SK-N-SH (cell line): ENCODE data around the gene APOC3. TPM values are rescaled to one million over a fixed set of nuclear protein-coding genes. Genes with fewer than 3 reads are reported as not detected.

Experiments
- CTCF ChIA-PET: fragments of 300-600, 350-600 bp; formaldehyde crosslinking; extraction: SDS; loops from one replicate; lab custom pipeline; 2021; lab: Yijun Ruan, JAX
- POLR2A ChIA-PET: fragments of 350-600 bp; sonication (Branson Sonifier 250); formaldehyde crosslinking; extraction: SDS; loops from one replicate; lab custom pipeline; 2020; ENCODE audit warnings: antibody characterized with exemption, inconsistent platforms; lab: Yijun Ruan, JAX
- DNase-seq: peaks from one replicate; pipeline ENCODE4 v3.0.0; 2012
- H2AFZ ChIP-seq: fragments of 200-600 bp; sonication (generic); 2 replicates; pipeline ENCODE4 v1.8.1; 2016; ENCODE audit warnings: antibody characterized with exemption, mild to moderate bottlenecking, low read depth
- H3F3A ChIP-seq: fragments of 200-600 bp; sonication (generic); replicated peaks from 2 replicates; pipeline ENCODE3; 2016; ENCODE audit warnings: antibody characterized with exemption, mild to moderate bottlenecking; ENCODE audit not compliant: insufficient read depth
- H3K27ac ChIP-seq, 2 experiments: fragments of 200-500 bp in 1 of 2; fragments of 200-600 bp in 1 of 2; sonication (Bioruptor generic) in 1 of 2; sonication (generic), shearing (Covaris generic) in 1 of 2; 2 replicates each; pipeline versions ENCODE4 v1.5.1 to v1.6.1; 2014 to 2016; ENCODE audit warnings: low read depth in 2 of 2, inconsistent platforms in 1 of 2, low read length in 1 of 2, mild to moderate bottlenecking in 1 of 2, mixed read lengths in 1 of 2
- H3K27me3 ChIP-seq: fragments of 200-600 bp; sonication (generic), shearing (Covaris generic); 2 replicates; pipeline ENCODE4 v1.6.1; 2016; ENCODE audit warnings: mixed run types; ENCODE audit not compliant: insufficient read depth
- H3K36me3 ChIP-seq, 2 experiments: fragments of 200-500 bp in 1 of 2; fragments of 200-600 bp in 1 of 2; sonication (Bioruptor generic) in 1 of 2; sonication (generic) in 1 of 2; replicated peaks in 1 of 2; 2 replicates each; pipeline versions ENCODE3 to v1.5.1; 2014 to 2016; ENCODE audit warnings: low read length in 1 of 2, mild to moderate bottlenecking in 1 of 2; ENCODE audit not compliant: insufficient read depth in 2 of 2, control insufficient read depth in 1 of 2
- H3K4me1 ChIP-seq, 2 experiments: fragments of 200-500 bp in 1 of 2; fragments of 200-600 bp in 1 of 2; sonication (Bioruptor generic) in 1 of 2; sonication (generic), shearing (Covaris generic) in 1 of 2; 2 replicates each; pipeline versions ENCODE4 v1.5.1 to v1.6.1; 2014 to 2016; ENCODE audit warnings: low read depth in 1 of 2, low read length in 1 of 2, mixed run types in 1 of 2; ENCODE audit not compliant: insufficient read depth in 2 of 2, control insufficient read depth in 1 of 2
- H3K4me2 ChIP-seq: fragments of 200-600 bp; sonication (generic), shearing (Covaris generic); 2 replicates; pipeline ENCODE4 v1.6.1; 2017; ENCODE audit warnings: mixed run types
- H3K4me3 ChIP-seq, 2 experiments: fragments of 200-500 bp in 1 of 2; fragments of 200-600 bp in 1 of 2; sonication (Bioruptor generic) in 1 of 2; sonication (generic), shearing (Covaris generic) in 1 of 2; 2 replicates each; pipeline versions ENCODE4 v1.5.1 to v1.8.1; 2014 to 2016; ENCODE audit warnings: low read depth in 2 of 2, inconsistent platforms in 1 of 2, low read length in 1 of 2, mild to moderate bottlenecking in 1 of 2, mixed read lengths in 1 of 2, moderate library complexity in 1 of 2
- H3K79me2 ChIP-seq: fragments of 200-600 bp; sonication (generic); 2 replicates; pipeline ENCODE4 v1.8.1; 2017; ENCODE audit warnings: mild to moderate bottlenecking; ENCODE audit not compliant: insufficient read depth
- H3K9ac ChIP-seq: fragments of 200-600 bp; sonication (generic); 2 replicates; pipeline ENCODE4 v1.6.1; 2017; ENCODE audit warnings: mixed run types
- H3K9me2 ChIP-seq: fragments of 200-600 bp; sonication (generic); 2 replicates; pipeline ENCODE4 v1.6.1; 2017; ENCODE audit warnings: mixed run types
- H3K9me3 ChIP-seq: fragments of 200-600 bp; sonication (generic); 2 replicates; pipeline ENCODE4 v1.6.1; 2017; ENCODE audit warnings: mixed run types, mild to moderate bottlenecking, moderate library complexity
- H4K20me1 ChIP-seq: fragments of 200-600 bp; sonication (generic); 2 replicates; pipeline ENCODE4 v1.6.1; 2017; ENCODE audit warnings: mild to moderate bottlenecking, mixed run types; ENCODE audit not compliant: insufficient read depth
- CHD2 ChIP-seq: fragments of 150-350 bp; IDR thresholded peaks from 2 replicates; pipeline ENCODE4 v1.6.1; 2018; ENCODE audit warnings: low read length; ENCODE audit not compliant: partially characterized antibody
- ELF1 ChIP-seq: IDR thresholded peaks from 2 replicates; pipeline ENCODE4 v1.4.0; 2012
- EP300 ChIP-seq, 2 experiments: IDR thresholded peaks; 2 replicates each; pipeline versions ENCODE4 v1.4.0 to v1.6.1; 2012; ENCODE audit warnings: borderline replicate concordance in 1 of 2, low read depth in 1 of 2, low read length in 1 of 2
- EZH2phosphoT487 ChIP-seq: fragments of 200-600 bp; sonication (generic); IDR thresholded peaks from 2 replicates; pipeline ENCODE4 v1.6.1; 2017; ENCODE audit warnings: low read depth, mixed run types, mild to moderate bottlenecking, antibody characterized with exemption, moderate library complexity, borderline replicate concordance
- FOSL2 ChIP-seq: IDR thresholded peaks from 2 replicates; pipeline ENCODE4 v1.4.0; 2012; ENCODE audit warnings: low read depth, mild to moderate bottlenecking, moderate library complexity, borderline replicate concordance
- FOXJ3 ChIP-seq: sonication (generic); formaldehyde crosslinking; IDR thresholded peaks from 2 replicates; pipeline ENCODE4 v1.5.1; 2020; ENCODE audit warnings: mild to moderate bottlenecking, missing genetic modification reagents
- FOXM1 ChIP-seq: IDR thresholded peaks from 2 replicates; pipeline ENCODE4 v1.4.0; 2012; ENCODE audit warnings: low read depth, mild to moderate bottlenecking
- GATA2 ChIP-seq: sonication (generic); formaldehyde crosslinking; IDR thresholded peaks from 2 replicates; pipeline ENCODE4 v1.5.0; 2020; ENCODE audit warnings: mild to moderate bottlenecking, missing genetic modification reagents
- IRF3 ChIP-seq: fragments of 150-350 bp; IDR thresholded peaks from 2 replicates; pipeline ENCODE4 v1.6.1; 2016; ENCODE audit warnings: mild to moderate bottlenecking, low read depth, low read length
- MEF2A ChIP-seq: IDR thresholded peaks from 2 replicates; pipeline ENCODE4 v1.4.0; 2012; ENCODE audit warnings: low read depth, borderline replicate concordance
- NFIC ChIP-seq: IDR thresholded peaks from 2 replicates; pipeline ENCODE4 v1.4.0; 2012; ENCODE audit warnings: borderline replicate concordance
- POLR2AphosphoS5 ChIP-seq: IDR thresholded peaks from 2 replicates; pipeline ENCODE4 v1.6.1; 2012; ENCODE audit warnings: low read depth, low read length
- RXRA ChIP-seq: IDR thresholded peaks from 2 replicates; pipeline ENCODE4 v1.4.0; 2012; ENCODE audit warnings: low read depth, mild to moderate bottlenecking, borderline replicate concordance
- SIN3A ChIP-seq: IDR thresholded peaks from 2 replicates; pipeline ENCODE4 v1.6.1; 2012; ENCODE audit warnings: low read depth, mild to moderate bottlenecking, low read length, moderate library complexity, borderline replicate concordance
- SMC3 ChIP-seq: IDR thresholded peaks from 2 replicates; pipeline ENCODE4 v1.6.1; 2012; ENCODE audit warnings: low read depth, low read length, improper control_type of control experiment
- TAF1 ChIP-seq: IDR thresholded peaks from 2 replicates; pipeline ENCODE4 v1.6.1; 2012; ENCODE audit warnings: low read depth, mild to moderate bottlenecking, low read length, moderate library complexity, borderline replicate concordance
- TCF12 ChIP-seq: IDR thresholded peaks from 2 replicates; pipeline ENCODE4 v1.4.0; 2012
- YY1 ChIP-seq: IDR thresholded peaks from 2 replicates; pipeline ENCODE4 v1.4.0; 2012; ENCODE audit warnings: low read depth, mild to moderate bottlenecking
- WGBS: methylation state at CpG from one replicate; pipeline ENCODE4 v1.1.6; 2017; ENCODE audit warnings: low lambda C conversion rate; 5-methylcytosine and 5-hydroxymethylcytosine counted together
- polyA plus RNA-seq, 3 experiments: library from polyadenylated mRNA; depleted of rRNA; stranded (reverse); fragments of >200 nt; gene quantifications; 2 replicates each; pipeline ENCODE4 v1.2.3, GENCODE V29; 2012
- TF ChIP-seq, protein P1 (sequence below): IDR thresholded peaks from 2 replicates; pipeline ENCODE4; 2012
- TF ChIP-seq, protein P2 (sequence below): fragments of 200-600 bp; sonication (generic); IDR thresholded peaks from 2 replicates; pipeline ENCODE4 v1.6.1; 2017; ENCODE audit warnings: antibody characterized with exemption, mild to moderate bottlenecking, moderate library complexity

APOC3 gene
- polyA plus RNA-seq, 1 of the 3 experiments (the other 2 are of a cell fraction), result not detected

- CTCF ChIA-PET, result no interaction called here
These were observed 4.3 kb upstream of the APOC3 start for GRCh38 chr11:116825434-116825833.

GRCh38 chr11:116825854-116826750 is 3.6 kb upstream of the APOC3 start:
- WGBS, result 73% methylated on average over 13 of the region's 22 CpGs
- no peaks in the 10 kb centered on the region for H3K9me2 ChIP-seq
- CTCF ChIA-PET, result interaction anchor here (1.2 to 1.4 kb wide), 2 partner anchors 35 to 280 kb away, joined by 4 to 5 read pairs; partner anchors contain the start of gene APOA5
- TF ChIP-seq EZH2phosphoT487, result no peak
- TF ChIP-seq, protein P1, sequence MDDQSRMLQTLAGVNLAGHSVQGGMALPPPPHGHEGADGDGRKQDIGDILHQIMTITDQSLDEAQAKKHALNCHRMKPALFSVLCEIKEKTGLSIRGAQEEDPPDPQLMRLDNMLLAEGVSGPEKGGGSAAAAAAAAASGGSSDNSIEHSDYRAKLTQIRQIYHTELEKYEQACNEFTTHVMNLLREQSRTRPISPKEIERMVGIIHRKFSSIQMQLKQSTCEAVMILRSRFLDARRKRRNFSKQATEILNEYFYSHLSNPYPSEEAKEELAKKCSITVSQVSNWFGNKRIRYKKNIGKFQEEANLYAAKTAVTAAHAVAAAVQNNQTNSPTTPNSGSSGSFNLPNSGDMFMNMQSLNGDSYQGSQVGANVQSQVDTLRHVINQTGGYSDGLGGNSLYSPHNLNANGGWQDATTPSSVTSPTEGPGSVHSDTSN, result no peak
- TF ChIP-seq ELF1, result no peak
- no peak for TF ChIP-seq NFIC
- TF ChIP-seq RXRA, result no peak
- TF ChIP-seq YY1, result no peak
- no peak for TF ChIP-seq IRF3
- no peak for TF ChIP-seq TAF1
- no peak for TF ChIP-seq FOSL2
- no peak for TF ChIP-seq FOXJ3
- TF ChIP-seq GATA2, result no peak
- TF ChIP-seq EP300 (IDR thresholded peaks at IDR 0.05; ENCODE audit: borderline replicate concordance in 1 of 2, low read depth in 1 of 2, low read length in 1 of 2), result no peak
- no peak for TF ChIP-seq POLR2AphosphoS5
- TF ChIP-seq CHD2, result no peak

More at GRCh38 chr11:116825434-116825833, 4.3 kb upstream of the APOC3 start:
- Histone ChIP-seq H3K9me2 (no peaks in the 10 kb centered on the region), H3K9me3 (no peaks in the 10 kb centered on the region), H3K79me2 (no peaks in the 10 kb centered on the region), H3F3A (no peaks in the 10 kb centered on the region), H3K4me3 (no peak overlapping the region), H3K4me2 (no peak overlapping the region), H4K20me1 (no peaks in the 10 kb centered on the region), H2AFZ (no peak overlapping the region), H3K4me1 (peaks cover 0 to 30% of the 10 kb centered on the region in 2 experiments; a peak in 1 of 4 replicates), H3K9ac (no peak overlapping the region), H3K27ac (no peak overlapping the region), H3K36me3 (no peaks in the 10 kb centered on the region), H3K27me3 (no peaks in the 10 kb centered on the region)
- 78% methylated on average over 5 of the region's 5 CpGs for WGBS
- no peak for DNase-seq
- TF ChIP-seq SIN3A (no peak), EZH2phosphoT487 (no peak), GATA2 (no peak), FOXJ3 (no peak), SMC3 (no peak), POLR2AphosphoS5 (no peak), YY1 (no peak), NFIC (no peak), FOXM1 (no peak), ELF1 (no peak), MEF2A (no peak), TCF12 (no peak)
- TF ChIP-seq, protein P2, sequence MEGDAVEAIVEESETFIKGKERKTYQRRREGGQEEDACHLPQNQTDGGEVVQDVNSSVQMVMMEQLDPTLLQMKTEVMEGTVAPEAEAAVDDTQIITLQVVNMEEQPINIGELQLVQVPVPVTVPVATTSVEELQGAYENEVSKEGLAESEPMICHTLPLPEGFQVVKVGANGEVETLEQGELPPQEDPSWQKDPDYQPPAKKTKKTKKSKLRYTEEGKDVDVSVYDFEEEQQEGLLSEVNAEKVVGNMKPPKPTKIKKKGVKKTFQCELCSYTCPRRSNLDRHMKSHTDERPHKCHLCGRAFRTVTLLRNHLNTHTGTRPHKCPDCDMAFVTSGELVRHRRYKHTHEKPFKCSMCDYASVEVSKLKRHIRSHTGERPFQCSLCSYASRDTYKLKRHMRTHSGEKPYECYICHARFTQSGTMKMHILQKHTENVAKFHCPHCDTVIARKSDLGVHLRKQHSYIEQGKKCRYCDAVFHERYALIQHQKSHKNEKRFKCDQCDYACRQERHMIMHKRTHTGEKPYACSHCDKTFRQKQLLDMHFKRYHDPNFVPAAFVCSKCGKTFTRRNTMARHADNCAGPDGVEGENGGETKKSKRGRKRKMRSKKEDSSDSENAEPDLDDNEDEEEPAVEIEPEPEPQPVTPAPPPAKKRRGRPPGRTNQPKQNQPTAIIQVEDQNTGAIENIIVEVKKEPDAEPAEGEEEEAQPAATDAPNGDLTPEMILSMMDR, result no peak
- TF ChIP-seq, protein P1, result no peak
- POLR2A ChIA-PET, result no interaction called here

More at GRCh38 chr11:116825854-116826750, 3.6 kb upstream of the APOC3 start:
- H3K4me3 ChIP-seq, result no peak overlapping the region
- no peak overlapping the region for H3K9ac ChIP-seq
- POLR2A ChIA-PET, result no interaction called here
- H3K4me1 ChIP-seq, result peaks cover 0 to 30% of the 10 kb centered on the region in 2 experiments; a peak in 1 of 4 replicates
- H4K20me1 ChIP-seq, result no peaks in the 10 kb centered on the region
- H3K79me2 ChIP-seq, result no peaks in the 10 kb centered on the region
- no peak overlapping the region for H3K4me2 ChIP-seq
- H2AFZ ChIP-seq, result no peak overlapping the region
- no peaks in the 10 kb centered on the region for H3K27me3 ChIP-seq
- H3K9me3 ChIP-seq, result no peaks in the 10 kb centered on the region
- no peaks in the 10 kb centered on the region for H3F3A ChIP-seq
- no peak for DNase-seq
- no peaks in the 10 kb centered on the region for H3K36me3 ChIP-seq
- H3K27ac ChIP-seq, result no peak overlapping the region
